ENCODE measurements around the gene GATAD2B.

DNA sequence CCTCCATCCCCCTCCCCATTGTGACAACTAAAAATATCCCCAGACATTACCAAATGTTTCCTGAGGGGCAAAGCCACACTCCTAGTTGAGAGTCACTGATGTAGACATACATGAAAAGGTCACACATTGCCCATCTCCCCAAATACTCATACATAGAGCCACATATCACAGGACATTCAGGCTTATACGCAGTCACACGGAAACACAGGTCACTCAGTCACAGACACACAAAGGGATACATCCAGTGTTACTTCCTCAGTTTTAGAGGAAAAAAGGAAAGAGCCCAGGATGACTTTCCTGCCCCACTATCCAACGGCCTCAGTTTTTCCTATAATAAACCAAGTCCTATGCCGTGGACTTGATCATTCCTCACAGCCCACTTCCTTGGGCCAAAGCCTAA lies 38.6 kb upstream of the GATAD2B start:
- no peak for TF ChIP-seq CTCF (conservative IDR thresholded peaks at IDR 0.05; ENCODE audit: low read depth, low read length)
- no peak for TF ChIP-seq POLR2A (IDR thresholded peaks at IDR 0.05; ENCODE audit: low read depth, low read length)
- TF ChIP-seq RAD21 (IDR thresholded peaks at IDR 0.05; ENCODE audit: low read length), result no peak
- TF ChIP-seq ELK1 (IDR thresholded peaks at IDR 0.05; ENCODE audit: borderline replicate concordance, low read depth, low read length), result no peak
